PC-9 (cell line): ENCODE measurements around the gene RPL29.

ENCODE experiments used
- CTCF ChIP-seq: fragments of 200-600 bp; sonication (generic); conservative IDR thresholded peaks from 2 replicates; pipeline ENCODE4 v1.6.1; 2017; ENCODE audit warnings: mixed run types, antibody characterized with exemption, mild to moderate bottlenecking, moderate library complexity
- EZH2 ChIP-seq: fragments of 200-600 bp; sonication (generic); IDR thresholded peaks from 2 replicates; pipeline ENCODE4 v1.8.0; 2017; ENCODE audit warnings: antibody characterized with exemption, low read depth

GRCh38 chr3:51988286-51989146 is 7.2 kb downstream of the RPL29 start:
- no peak for TF ChIP-seq CTCF
- TF ChIP-seq EZH2 = no peak
